Progenitor cell of endocrine pancreas (in vitro differentiated cells): ENCODE results near the gene PLEKHG4. TPM values are rescaled to one million over a fixed set of nuclear protein-coding genes. Genes with fewer than 3 reads are reported as not detected.

Source experiments
- DNase-seq: peaks from one replicate; pipeline ENCODE4 v3.0.0; 2021; ENCODE audit warnings: low spot score; ENCODE audit not compliant: unreplicated experiment
- H3K27ac Mint-ChIP-seq: 2 replicates; pipeline ENCODE4 v1.8.0; 2021; ENCODE audit warnings: mild to moderate bottlenecking, moderate library complexity, mixed read lengths
- H3K27me3 Mint-ChIP-seq: 2 replicates; pipeline ENCODE4 v1.8.0; 2021; ENCODE audit warnings: mixed read lengths
- H3K36me3 Mint-ChIP-seq: 2 replicates; pipeline ENCODE4 v1.8.0; 2022; ENCODE audit warnings: mixed read lengths; ENCODE audit not compliant: insufficient read depth
- H3K4me1 Mint-ChIP-seq: 2 replicates; pipeline ENCODE4 v1.8.0; 2021; ENCODE audit warnings: low read depth, mixed read lengths
- H3K4me3 Mint-ChIP-seq: 2 replicates; pipeline ENCODE4 v1.8.0; 2021; ENCODE audit warnings: low read depth, mild to moderate bottlenecking, moderate library complexity, mixed read lengths
- H3K9me3 Mint-ChIP-seq: 2 replicates; pipeline ENCODE4 v1.8.0; 2021; ENCODE audit warnings: low read depth, mixed read lengths
- CTCF ChIP-seq: fragments of 200-600 bp; sonication (generic); IDR thresholded peaks from one replicate; pipeline ENCODE4 v1.5.0; 2021; ENCODE audit warnings: antibody characterized with exemption, mild to moderate bottlenecking; ENCODE audit not compliant: unreplicated experiment
- total RNA-seq: library from RNA; stranded (reverse); gene quantifications from 2 replicates; pipeline ENCODE4 v1.2.1, GENCODE V29; 2021

The PLEKHG4 gene
- total RNA-seq, 1 donor from 2014 or later = 3.3 TPM

GRCh38 chr16:67282447-67282805 is 3.1 kb downstream of the PLEKHG4 start:
- Mint-ChIP-seq H3K27ac (no peak overlapping the region), H3K9me3 (no peaks in the 10 kb centered on the region), H3K4me3 (no peak overlapping the region), H3K36me3 (no peaks in the 10 kb centered on the region), H3K27me3 (peaks cover 25% of the 10 kb centered on the region), H3K4me1 (no peaks in the 10 kb centered on the region)
- no peak for DNase-seq
- TF ChIP-seq CTCF = no peak

- Mint-ChIP-seq H3K4me1 (no peaks in the 10 kb centered on the region), H3K27ac (no peak overlapping the region), H3K36me3 (no peaks in the 10 kb centered on the region), H3K9me3 (no peaks in the 10 kb centered on the region), H3K4me3 (no peak overlapping the region), H3K27me3 (peaks cover 22% of the 10 kb centered on the region)
- DNase-seq = no peak
- TF ChIP-seq CTCF = no peak
Measured at GRCh38 chr16:67283039-67283825, 3.9 kb downstream of the PLEKHG4 start.

GRCh38 chr16:67283826-67284555 is 4.7 kb downstream of the PLEKHG4 start:
- DNase-seq = no peak
- no peak for TF ChIP-seq CTCF
- no peak overlapping the region for H3K4me3 Mint-ChIP-seq
- no peak overlapping the region for H3K27ac Mint-ChIP-seq
- peaks cover 19% of the 10 kb centered on the region for H3K27me3 Mint-ChIP-seq
- H3K4me1 Mint-ChIP-seq = no peaks in the 10 kb centered on the region
- no peaks in the 10 kb centered on the region for H3K36me3 Mint-ChIP-seq
- H3K9me3 Mint-ChIP-seq = no peaks in the 10 kb centered on the region

- Mint-ChIP-seq H3K27ac (no peak overlapping the region), H3K36me3 (no peaks in the 10 kb centered on the region), H3K27me3 (peaks cover 19% of the 10 kb centered on the region), H3K4me3 (no peak overlapping the region), H3K4me1 (no peaks in the 10 kb centered on the region), H3K9me3 (no peaks in the 10 kb centered on the region)
- DNase-seq = peak; percentile 58
- TF ChIP-seq CTCF = peak; percentile 67
Measured at GRCh38 chr16:67284699-67285646, 5.6 kb downstream of the PLEKHG4 start.
